ENCODE data around the gene RFTN2.
"Not testable (repeated sequence)": the region's sequence is repeated elsewhere in the genome, so short reads cannot be mapped to it uniquely, and the experiment has no call there.

Gene RFTN2

DNA sequence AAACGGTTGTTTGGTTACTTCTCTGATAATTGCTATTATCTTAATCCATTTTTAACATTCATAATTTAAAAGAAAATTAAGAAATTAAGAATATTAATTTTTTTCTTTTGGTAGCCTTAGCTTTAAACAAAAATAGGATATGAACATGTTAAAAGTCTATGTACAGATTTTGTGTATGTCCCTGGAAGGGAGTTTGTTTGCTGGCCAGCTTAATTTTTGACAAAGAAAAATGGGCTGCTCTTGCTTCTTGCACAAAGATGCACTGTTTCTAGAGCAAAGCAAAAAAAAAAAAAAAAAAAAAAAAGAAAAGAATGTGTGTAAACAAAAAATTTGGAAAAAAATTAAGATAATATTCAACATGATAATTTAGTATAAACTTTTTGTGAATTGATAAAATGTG is 1.3 kb downstream of the RFTN2 start:
- no peak for DNase-seq

DNA sequence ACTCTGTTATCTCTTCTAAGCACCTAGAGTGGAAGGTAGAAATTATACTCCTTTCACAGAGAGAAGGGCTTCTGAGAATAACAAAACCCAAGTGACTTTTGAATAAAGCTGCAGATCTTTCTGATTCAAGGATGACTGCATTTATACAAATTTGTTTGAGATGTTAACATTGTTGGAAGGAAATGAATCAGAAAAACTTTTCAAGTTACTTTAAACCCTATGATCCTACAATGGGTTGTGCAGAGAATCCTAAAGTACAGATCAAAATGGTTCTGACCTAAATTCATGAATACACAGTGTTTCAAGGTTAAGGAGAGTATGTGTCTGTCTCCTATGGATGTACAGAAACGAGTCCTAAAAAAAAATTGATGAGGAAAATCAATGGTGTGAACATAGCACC is 1.8 kb downstream of the RFTN2 start:
- no peak for DNase-seq

DNA sequence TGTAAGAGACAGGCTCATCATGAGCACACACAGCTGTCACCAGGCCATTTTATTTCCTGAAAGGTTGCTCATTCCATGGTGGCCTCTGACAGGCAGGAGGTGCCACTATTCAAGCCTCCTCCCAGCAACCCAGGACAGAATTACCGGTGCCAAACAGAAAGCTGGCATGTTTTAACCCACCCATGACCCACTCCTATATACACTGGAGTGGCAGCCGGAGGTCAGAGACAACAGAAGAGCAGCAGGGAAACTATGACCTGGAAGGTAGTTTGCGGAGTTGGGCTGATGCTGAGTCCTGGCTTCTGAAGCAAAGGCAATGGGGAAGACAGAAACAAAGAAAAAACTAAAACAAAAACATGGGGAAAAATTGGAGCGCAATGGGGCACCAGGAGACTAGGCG is 2.3 kb downstream of the RFTN2 start:
- DNase-seq: no peak

DNA sequence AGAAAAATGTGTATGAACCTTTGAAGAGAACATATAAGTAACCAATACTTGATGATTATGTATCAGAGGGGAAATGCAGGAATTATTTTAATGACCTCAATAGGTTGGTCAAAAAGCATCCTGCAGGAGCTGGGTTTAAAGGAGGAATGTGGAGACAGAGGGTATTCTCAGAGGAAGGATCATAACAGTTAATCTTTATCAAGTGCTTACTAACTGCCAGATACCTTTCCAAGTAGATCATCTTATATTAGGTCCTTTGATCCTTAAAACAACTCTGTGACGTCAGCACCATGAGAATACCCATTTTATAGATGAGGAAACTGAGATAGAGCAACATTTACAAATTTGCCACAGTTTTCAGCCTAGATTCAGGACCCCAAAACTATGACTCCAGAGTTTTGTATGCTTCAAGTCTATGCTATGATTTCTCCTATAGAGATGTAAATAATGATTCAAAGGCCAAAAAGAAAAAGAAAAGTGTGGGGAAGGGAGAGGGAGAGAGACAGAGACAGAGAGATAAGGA is 3.0 kb downstream of the RFTN2 start:
- DNase-seq: no peak

DNA sequence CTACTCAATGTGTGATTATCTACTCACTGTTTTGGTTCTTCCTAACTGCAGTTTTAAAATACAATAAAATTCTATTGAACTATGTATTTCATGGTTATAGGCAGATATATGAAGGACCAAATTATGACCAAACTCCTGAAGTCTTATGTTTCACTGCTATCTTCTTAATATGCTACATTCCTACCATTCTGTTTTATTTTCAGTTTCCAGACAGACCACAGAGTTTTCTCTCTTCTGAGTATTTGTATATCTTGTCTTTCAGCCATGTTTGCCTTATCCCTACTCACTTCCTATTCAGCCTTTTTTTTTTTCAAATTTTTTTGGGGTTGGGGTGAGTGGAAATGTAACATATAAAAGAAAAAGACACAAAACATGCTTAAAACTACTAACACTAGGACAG is 6.3 kb downstream of the RFTN2 start:
- DNase-seq: no peak

DNA sequence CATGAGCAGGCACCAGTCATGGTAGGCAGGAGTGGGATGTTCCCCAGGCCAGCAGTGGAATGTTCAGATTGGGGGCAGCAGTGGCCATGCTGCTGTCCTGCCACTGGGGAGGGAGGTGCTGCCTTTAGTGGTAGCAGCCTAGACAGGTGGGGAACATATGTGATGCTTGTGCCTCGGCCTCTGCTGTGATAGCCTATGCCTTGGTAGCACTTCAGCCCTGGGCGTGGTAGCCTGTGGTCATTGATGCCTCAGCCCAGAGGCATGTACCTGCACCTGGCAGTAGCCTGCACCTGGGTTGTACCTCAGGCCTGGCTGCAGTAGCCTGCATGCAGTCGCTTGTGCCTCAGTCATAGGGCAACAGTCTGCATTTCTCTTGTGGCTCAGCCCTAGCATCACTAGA is 7.1 kb downstream of the RFTN2 start:
- DNase-seq: no peak

DNA sequence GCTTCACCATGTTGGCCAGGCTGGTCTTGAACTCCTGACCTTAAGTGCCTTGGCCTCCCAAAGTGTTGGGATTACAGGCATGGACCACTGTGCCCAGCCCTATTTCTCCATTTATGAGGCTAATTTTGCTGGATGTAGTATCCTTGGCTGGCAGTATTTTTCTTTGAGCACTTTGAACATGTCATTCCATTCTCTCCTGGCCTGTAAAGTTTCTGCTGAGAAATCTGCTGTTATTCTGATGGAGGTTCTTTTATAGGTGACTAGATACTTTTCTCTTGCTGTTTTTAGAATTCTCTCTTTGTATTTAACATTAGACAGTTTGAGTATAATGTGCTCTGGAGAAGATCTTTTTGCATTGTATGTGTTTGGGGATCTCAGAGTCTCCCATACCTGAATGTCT is 9.1 kb downstream of the RFTN2 start:
- no peak for DNase-seq

DNA sequence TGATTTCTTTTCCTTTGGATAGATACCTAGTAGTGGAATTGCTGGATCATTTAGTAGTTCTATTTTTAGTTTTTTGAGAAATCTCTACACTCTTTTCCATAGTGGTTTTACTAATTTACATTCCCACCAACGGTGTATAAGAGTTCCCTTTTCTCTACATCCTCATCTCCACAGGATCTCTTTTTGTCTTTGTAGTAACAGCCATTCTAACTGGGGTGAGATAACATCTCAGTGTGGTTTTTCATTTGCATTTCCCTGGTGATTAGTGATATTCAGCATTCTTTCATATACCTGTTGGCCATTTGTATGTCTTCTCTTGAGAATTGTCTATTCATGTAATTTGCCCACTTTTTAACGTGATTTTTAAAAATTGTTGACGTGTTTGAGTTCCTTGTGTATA is 13.8 kb downstream of the RFTN2 start:
- no peak for DNase-seq

DNA sequence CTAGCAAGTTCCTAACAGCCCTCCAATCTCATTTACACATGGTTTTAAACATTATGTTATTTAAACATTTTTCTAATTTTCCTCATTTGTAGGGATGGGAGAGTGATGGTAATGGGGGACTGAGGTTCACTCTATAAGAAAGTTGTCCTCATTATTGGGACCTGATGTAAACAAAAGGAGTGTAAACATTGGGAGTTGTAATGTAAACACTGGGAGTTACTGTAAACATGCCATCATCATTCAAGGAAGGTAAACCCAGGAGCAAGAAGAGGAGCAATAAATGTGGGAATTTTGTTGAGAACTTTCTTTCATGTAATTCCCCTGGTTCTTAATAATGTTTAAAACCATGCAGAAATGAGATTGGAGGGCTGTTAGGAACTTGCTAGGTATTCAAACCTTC is 17.8 kb downstream of the RFTN2 start:
- no peak for DNase-seq

DNA sequence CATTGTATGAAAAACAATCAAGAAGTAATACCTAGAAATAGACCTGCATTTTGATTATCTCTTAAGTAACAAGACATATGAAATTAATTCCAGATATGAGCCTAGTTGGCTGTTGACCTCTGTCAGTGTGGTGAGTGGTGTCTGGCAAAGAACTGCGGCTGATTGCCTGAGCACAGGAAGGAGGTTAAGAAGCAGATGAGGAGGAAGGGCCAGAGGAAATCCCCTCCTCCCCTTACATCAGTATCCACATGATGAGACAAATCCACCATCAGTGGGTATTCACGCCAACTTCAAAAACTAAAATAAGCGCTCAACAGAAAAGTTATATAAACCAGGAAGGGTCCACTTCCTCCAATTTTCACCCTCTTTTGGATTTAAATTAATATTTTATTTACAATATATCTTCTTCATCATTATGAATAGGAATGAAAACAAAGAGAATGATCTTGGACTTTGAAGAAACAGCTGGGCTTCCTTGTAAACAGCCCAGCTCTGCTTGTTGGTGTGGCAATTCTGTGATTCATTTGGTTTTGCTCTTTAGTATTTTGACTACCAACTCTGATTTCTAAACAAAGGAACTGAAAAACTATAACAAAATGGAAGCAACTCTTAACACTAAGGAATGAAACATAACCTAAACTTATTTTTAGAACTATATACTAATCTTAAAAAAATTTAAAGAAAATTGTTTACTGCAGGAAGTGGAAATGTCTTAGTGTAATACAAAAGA is 27.3 kb downstream of the RFTN2 start:
- no peak for DNase-seq

DNA sequence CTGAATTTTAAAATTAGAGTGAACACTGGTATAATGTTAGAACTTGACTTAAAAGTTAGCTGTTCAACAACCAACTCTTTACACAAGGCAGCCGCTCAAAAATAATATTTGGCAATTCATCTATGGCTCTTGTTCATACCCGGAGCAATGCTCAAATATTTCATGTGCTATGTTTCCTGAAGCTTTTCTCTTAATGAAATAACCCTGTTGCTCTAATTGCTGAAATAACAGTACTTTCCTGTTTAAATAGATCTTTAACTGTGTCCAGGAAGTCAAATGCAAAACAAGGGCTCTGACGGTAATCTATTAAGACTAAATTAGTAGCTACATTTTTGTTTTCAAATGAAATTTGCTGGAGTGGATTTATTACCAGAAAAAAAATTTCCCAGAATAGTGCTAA is 33.7 kb downstream of the RFTN2 start:
- DNase-seq: no peak

DNA sequence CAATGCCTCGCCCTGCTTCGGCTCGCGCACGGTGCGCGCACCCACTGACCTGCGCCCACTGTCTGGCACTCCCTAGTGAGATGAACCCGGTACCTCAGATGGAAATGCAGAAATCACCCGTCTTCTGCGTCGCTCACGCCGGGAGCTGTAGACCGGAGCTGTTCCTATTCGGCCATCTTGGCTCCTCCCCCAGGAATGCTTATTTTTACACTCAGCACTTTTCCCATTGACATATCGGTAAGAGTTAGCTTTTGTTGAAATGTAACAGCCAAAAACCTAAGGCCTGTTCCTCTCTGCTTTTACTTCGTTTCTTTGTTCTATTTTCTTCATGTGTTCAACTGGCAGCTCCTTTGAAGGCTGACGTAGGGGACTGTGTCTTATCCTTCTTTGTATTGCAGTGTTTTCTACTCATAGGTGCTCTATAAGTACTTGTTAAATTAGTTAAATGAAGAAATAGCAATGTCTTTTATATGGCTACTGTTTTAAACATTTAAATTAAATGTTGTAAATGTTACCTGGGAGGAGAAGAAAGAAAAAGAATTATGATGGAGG is 34.7 kb downstream of the RFTN2 start:
- not testable (repeated sequence) for DNase-seq

DNA sequence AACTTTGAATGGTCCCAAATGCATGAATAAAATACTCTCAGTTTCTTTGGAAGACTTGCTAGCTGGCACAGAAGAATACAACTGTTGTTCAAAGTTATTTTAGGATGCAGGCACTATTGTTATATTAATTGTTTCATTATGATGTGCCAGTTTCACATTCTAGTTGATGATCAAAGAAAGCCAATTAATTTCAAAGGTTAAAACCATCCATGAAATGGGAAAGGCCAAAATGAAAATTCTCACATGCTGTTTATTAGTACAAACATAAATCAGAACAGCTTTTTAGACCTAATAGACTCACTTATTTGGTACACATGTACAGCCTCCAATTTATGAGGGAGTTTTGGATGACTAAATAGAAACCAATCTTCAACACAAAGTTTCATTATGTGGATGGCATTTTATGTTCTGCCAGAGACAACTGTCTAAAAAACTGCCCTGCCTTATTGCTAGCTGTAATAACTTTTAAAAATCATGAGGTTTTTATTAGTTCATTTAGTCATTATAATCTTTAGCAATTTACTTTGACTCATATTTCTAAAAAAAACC is 42.2 kb downstream of the RFTN2 start:
- no peak for DNase-seq

DNA sequence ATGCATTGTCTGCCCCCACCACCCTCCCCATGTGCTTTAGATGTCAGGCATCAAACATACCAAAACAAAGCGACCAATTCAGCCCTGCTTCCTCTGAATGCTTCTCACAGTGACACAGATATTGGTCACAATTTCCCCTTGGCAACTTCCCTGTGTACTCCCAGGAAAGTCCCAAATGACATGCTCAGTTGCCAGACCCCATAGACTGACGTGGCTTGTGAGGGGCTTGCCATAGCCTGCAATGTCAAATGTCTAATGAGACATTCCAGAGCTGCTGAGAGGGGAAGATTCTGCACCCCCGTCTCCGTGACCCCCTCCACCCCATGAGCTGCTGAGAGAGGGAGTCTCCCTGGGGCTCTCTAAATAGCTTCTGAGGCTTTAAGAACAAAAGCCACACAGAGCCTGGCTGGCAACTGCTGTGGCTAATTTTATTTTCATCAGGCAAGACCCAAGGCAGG is 47.3 kb downstream of the RFTN2 start:
- DNase-seq: no peak

DNA sequence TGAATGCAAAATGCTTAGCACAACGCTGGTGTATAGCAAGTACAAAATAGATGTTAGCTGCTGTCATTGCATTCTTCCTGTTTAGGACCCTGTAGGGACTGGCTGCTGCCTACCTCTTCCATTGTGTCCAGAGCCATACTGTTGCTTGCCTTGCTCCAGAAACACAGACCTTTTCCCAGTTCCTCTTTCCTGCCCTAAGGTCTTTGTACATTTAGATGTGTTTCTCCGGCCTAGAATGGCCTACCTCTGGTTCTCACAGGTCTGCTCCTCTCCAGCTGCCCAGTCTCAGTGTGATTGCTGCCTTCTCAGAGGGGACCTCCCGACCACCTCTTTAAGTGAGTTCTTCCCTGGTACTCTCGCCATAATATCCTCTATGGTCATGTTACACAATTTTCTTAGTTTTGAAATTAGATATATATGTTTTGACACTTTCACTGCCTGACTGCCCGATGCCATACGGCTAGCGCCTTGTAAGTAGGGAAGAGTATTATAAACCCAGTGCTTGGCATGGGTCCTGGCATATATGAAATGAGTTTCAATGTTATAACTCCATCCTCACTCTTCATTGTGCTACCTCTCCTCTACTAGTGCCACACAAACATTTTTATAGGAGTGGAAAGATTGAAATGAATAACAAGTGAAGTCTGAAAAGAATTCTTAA is 48.3 kb downstream of the RFTN2 start:
- DNase-seq: no peak

DNA sequence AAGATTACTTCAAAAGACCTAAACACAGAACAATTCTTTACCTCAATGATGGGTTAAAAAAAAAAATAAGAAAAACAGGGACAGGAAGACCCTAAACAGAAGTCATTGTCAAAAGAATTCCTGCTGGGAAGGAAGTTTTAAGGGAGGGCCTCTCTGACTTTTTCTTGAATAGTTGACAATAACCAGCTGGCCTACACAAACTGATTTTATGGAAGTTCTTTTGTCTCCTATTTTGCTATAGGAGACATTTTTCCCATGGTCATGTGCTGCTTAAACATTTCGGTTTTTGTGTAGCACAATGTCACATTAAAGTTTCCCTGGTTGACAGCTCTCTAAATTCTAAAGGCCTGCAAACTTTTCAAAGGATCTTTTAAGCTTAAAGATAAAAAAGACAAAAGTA is 55.3 kb downstream of the RFTN2 start:
- DNase-seq: no peak

DNA sequence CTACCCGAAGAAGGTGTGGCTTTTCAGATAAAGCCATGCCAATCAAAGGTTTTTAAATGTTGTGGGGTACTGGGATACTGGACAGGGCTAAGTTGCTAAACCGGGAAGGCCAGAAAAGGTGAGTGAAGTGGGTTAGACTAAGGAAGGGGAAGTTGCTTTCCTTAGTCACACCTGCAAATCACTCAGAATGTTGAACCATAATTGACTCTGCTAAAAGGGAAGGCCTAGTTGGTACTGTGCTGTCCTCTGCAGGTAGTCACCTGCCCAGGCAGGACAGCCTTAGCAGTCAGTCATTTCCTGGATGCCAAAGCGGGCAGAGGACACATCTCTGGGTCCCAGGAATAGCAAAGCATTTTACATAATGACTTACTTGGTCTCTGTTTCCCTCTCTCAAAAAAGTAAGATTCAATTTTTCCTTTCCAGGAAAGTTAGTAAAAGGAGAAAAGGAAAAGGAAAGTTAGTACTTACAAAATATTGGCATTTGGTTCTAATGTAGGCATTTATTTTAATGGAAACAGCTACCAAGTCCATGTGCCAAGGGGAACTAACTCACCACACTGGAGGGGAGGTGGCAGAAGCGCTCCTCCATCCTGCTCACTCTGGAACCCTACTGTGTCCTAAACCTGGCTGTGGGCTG is 60.3 kb downstream of the RFTN2 start:
- no peak for DNase-seq

DNA sequence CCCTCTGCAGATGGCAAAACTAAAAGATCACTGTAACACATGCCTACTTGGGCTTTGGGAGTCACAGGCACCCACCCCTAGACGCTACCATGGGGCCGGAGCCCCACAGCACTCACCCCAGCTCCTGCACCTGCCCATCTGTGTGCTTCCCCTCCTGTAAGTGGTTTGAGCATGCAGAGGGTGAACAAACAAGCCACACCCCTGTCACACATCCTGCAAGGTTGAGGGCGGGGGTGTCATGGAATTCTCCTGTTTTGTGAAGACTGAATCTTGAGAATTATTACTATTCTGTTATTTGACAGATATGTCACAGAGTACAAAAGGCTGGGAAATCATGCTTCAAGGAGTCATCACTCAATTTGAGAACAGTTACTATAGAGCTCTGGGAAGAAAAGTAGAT is 60.9 kb downstream of the RFTN2 start:
- DNase-seq: no peak

DNA sequence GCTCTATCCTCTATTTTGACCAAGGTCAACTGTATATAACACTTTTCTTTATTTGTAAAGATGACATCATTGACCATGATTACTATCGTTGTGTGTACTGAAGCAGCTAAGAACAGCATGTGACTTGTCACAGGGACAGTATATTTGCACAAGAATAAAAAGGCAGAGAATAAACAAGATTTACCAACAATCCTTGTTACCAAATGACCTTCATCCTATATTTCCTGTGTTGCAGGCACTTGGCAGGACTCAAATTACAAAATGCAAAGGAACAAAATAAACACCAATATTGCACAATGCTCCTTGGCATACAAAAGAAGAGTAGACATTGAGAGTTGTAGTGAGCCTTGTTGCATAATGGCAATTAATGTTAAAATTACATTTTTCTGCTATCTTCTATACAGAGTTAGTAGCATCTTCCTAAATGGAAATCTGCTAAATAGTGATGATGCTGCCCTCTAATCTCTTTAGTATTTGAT is 61.8 kb downstream of the RFTN2 start:
- DNase-seq: no peak

DNA sequence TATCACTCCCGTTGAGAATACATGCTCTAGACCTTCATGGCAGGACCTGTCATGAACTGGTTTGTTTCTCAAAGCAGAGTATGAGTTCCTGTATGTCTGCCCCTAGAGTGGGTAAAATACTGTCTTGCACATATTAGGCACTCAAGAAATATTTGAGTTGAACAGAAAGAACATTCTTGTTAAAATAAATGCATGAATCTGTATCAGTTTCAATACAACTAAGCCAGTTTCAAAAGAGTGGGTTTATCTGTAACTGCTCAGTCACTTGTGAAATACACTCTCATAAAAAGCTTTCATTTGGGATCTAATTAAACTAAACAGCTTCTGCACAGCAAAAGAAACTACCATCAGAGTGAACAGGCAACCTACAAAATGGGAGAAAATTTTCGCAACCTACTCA is 69.2 kb downstream of the RFTN2 start:
- DNase-seq: no peak

DNA sequence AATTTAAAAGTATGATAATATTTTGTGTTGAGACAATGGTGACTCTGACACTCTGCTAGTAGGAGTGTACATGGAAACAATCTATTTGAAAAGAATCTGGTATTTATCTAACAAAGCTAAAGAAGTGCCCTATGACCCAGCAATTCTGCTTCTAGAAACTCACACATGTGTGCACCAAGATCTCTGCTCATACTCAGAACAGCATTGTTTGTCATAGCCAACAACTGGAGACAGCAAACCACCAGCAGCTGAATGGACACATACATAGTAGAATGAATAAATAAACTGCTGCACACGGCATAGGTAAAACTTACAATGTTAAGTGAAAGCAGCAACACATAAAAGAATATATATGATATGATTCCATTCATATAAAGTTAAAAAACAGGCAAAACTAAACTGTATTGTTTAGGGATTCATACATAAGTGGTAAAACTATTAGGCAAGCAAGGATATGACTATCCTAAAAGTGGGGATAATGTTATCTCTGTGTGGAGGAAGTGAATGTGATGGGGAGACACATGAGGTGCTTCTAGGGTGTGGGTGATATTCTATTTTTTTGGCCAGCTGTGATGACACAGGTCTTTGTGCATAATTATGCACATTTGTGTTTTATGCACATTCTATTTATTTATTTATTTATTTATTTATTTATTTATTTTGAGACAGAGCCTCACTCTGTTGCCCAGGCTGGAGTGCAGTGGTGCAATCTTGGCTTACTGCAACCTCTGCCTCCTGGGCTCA is 71.1 kb downstream of the RFTN2 start:
- no peak for DNase-seq

DNA sequence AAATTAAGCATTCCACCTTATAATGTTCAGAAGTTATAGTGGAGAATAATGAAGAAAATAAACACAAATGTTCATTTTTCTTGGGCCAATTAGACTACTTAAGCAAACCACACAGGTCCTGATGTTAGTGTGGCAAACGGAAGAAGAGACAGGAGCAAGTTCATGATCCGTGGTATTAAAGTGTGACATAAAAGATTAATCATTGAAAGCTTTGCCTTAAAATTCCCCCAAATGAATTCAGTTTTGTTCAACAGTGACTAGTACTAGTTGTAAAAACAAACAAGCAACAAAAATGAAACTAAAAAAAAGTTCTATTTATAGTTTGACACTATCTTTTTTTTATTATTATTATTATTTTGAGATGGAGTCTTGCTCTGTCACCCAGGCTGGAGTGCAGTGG is 73.7 kb downstream of the RFTN2 start:
- no peak for DNase-seq

DNA sequence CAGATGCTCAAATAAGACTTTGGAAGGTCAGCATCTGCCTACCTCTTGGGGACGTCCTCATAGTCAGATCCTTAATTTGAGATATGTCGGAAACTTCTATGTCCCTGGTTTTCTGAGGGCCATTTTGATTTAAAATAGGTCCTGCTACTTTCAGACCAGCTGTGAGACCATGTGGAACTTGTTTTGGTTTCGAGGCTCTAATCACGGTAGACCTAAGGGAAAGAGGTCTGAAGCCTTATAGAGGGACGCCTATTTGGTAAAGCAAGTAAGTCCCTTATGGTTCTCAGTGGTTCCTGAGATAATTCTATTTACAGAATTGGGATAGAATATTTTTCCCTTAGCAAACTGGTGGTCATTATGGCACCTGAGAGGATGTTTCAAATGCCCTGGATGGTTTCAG is 75.1 kb downstream of the RFTN2 start:
- DNase-seq: no peak
